Hepatocyte (in vitro differentiated cells): ENCODE measurements around the gene MMP15. TPM values are rescaled to one million over a fixed set of nuclear protein-coding genes. Genes with fewer than 3 reads are reported as not detected.

Experiments
- DNase-seq: peaks from one replicate; pipeline ENCODE4 v3.0.0-alpha.2; 2016; ENCODE audit warnings: low spot score
- H2AFZ ChIP-seq: fragments of 200-600 bp; sonication (generic); 2 replicates; pipeline ENCODE4 v1.6.0; 2016; ENCODE audit warnings: antibody characterized with exemption, mild to moderate bottlenecking
- H3K27ac ChIP-seq: fragments of 200-600 bp; sonication (generic); 2 replicates; pipeline ENCODE4 v1.5.1; 2016; ENCODE audit warnings: mild to moderate bottlenecking
- H3K27me3 ChIP-seq: fragments of 200-600 bp; sonication (generic); 2 replicates; pipeline ENCODE4 v1.6.1; 2016
- H3K36me3 ChIP-seq: fragments of 200-600 bp; sonication (generic); replicated peaks from 2 replicates; pipeline ENCODE4 v1.5.1; 2016; ENCODE audit warnings: low read depth; ENCODE audit not compliant: insufficient read depth
- H3K4me1 ChIP-seq: fragments of 200-600 bp; sonication (generic); 2 replicates; pipeline ENCODE4 v1.5.1; 2016; ENCODE audit warnings: mild to moderate bottlenecking, moderate library complexity; ENCODE audit not compliant: insufficient read depth
- H3K4me2 ChIP-seq: fragments of 200-600 bp; sonication (generic); 2 replicates; pipeline ENCODE4 v1.6.0; 2016
- H3K4me3 ChIP-seq: fragments of 200-600 bp; sonication (generic); 2 replicates; pipeline ENCODE4 v1.5.1; 2016; ENCODE audit warnings: mild to moderate bottlenecking
- H3K79me2 ChIP-seq: fragments of 200-600 bp; sonication (generic); 2 replicates; pipeline ENCODE4 v1.6.0; 2017; ENCODE audit warnings: mild to moderate bottlenecking
- H3K9me2 ChIP-seq: fragments of 200-600 bp; sonication (generic); replicated peaks from 2 replicates; pipeline ENCODE4 v1.6.0; 2017; ENCODE audit warnings: mild to moderate bottlenecking; ENCODE audit not compliant: insufficient read depth
- H3K9me3 ChIP-seq: fragments of 200-600 bp; sonication (generic); 2 replicates; pipeline ENCODE4 v1.5.1; 2016; ENCODE audit warnings: low read depth, mild to moderate bottlenecking
- H4K20me1 ChIP-seq: fragments of 200-600 bp; sonication (generic); 2 replicates; pipeline ENCODE4 v1.6.0; 2016; ENCODE audit warnings: mild to moderate bottlenecking; ENCODE audit not compliant: insufficient read depth, poor library complexity, severe bottlenecking
- CTCF ChIP-seq: fragments of 200-600 bp; sonication (generic); IDR thresholded peaks from 2 replicates; pipeline ENCODE4 v1.5.1; 2016; ENCODE audit warnings: antibody characterized with exemption, mild to moderate bottlenecking; ENCODE audit not compliant: poor library complexity
- EZH2 ChIP-seq: fragments of 200-600 bp; sonication (generic); IDR thresholded peaks from 2 replicates; pipeline ENCODE4 v1.6.1; 2016; ENCODE audit warnings: antibody characterized with exemption, mild to moderate bottlenecking, borderline replicate concordance
- EZH2phosphoT487 ChIP-seq: fragments of 200-600 bp; sonication (generic); IDR thresholded peaks from one replicate; pipeline ENCODE4 v1.6.1; 2018; ENCODE audit warnings: antibody characterized with exemption, mild to moderate bottlenecking, low read depth, moderate library complexity; ENCODE audit not compliant: unreplicated experiment, severe bottlenecking
- WGBS: methylation state at CpG from one replicate; pipeline ENCODE4 v1.1.6; 2016; ENCODE audit warnings: low lambda C conversion rate; ENCODE audit errors: missing lambda C conversion rate; 5-methylcytosine and 5-hydroxymethylcytosine counted together
- polyA plus RNA-seq: library from polyadenylated mRNA; unstranded; fragments of >200 nt; fragmentation: Nextera tagmentation; extraction: Ambion mirVana; gene quantifications from 2 replicates; pipeline ENCODE4 v1.2.1, GENCODE V29; 2016
- total RNA-seq: library from RNA; depleted of rRNA; stranded (reverse); fragments of >200 nt; gene quantifications from 2 replicates; pipeline ENCODE4 v1.2.3, GENCODE V29; 2014

The MMP15 gene
- total and polyA plus RNA-seq, 2 experiments from 2014 or later, result 39.0 to 56.1 TPM

- H3K4me2 ChIP-seq, result no peak overlapping the region
- H3K9me2 ChIP-seq, result no peaks in the 10 kb centered on the region
- TF ChIP-seq CTCF, result no peak
- TF ChIP-seq EZH2phosphoT487, result no peak
- TF ChIP-seq EZH2, result no peak
- DNase-seq, result no peak
- H3K27me3 ChIP-seq, result no peaks in the 10 kb centered on the region
- H3K4me1 ChIP-seq, result no peaks in the 10 kb centered on the region
- no peaks in the 10 kb centered on the region for H4K20me1 ChIP-seq
- no peaks in the 10 kb centered on the region for H3K36me3 ChIP-seq
- 97% methylated on average over 12 of the region's 12 CpGs for WGBS
- no peak overlapping the region for H3K27ac ChIP-seq
- no peak overlapping the region for H2AFZ ChIP-seq
- no peaks in the 10 kb centered on the region for H3K9me3 ChIP-seq
- H3K79me2 ChIP-seq, result peaks cover 4% of the 10 kb centered on the region
- no peak overlapping the region for H3K4me3 ChIP-seq
Measured at GRCh38 chr16:58040496-58040846, 14.9 kb downstream of the MMP15 start.

- TF ChIP-seq CTCF (no peak), EZH2 (no peak), EZH2phosphoT487 (no peak)
Measured at GRCh38 chr16:58040945-58041627, 15.5 kb downstream of the MMP15 start.

GRCh38 chr16:58041628-58041955 is 16.0 kb downstream of the MMP15 start:
- no peak overlapping the region for H2AFZ ChIP-seq
- no peak for TF ChIP-seq EZH2
- no peak for TF ChIP-seq CTCF
- no peak for TF ChIP-seq EZH2phosphoT487
- H3K36me3 ChIP-seq, result no peaks in the 10 kb centered on the region

More at GRCh38 chr16:58040945-58041627, 15.5 kb downstream of the MMP15 start:
- no peaks in the 10 kb centered on the region for H3K4me1 ChIP-seq
- H3K27me3 ChIP-seq, result no peaks in the 10 kb centered on the region
- no peak overlapping the region for H3K4me2 ChIP-seq
- WGBS, result 89% methylated on average over 11 of the region's 14 CpGs
- H4K20me1 ChIP-seq, result no peaks in the 10 kb centered on the region
- H3K4me3 ChIP-seq, result no peak overlapping the region
- no peak overlapping the region for H2AFZ ChIP-seq
- peaks cover 2% of the 10 kb centered on the region for H3K79me2 ChIP-seq
- H3K9me2 ChIP-seq, result no peaks in the 10 kb centered on the region
- H3K36me3 ChIP-seq, result no peaks in the 10 kb centered on the region
- DNase-seq, result no peak
- no peak overlapping the region for H3K27ac ChIP-seq
- no peaks in the 10 kb centered on the region for H3K9me3 ChIP-seq

More at GRCh38 chr16:58041628-58041955, 16.0 kb downstream of the MMP15 start:
- Histone ChIP-seq H3K27me3 (no peaks in the 10 kb centered on the region), H3K9me3 (no peaks in the 10 kb centered on the region), H4K20me1 (no peaks in the 10 kb centered on the region), H3K4me3 (no peak overlapping the region), H3K27ac (no peak overlapping the region), H3K4me1 (no peaks in the 10 kb centered on the region), H3K9me2 (no peaks in the 10 kb centered on the region), H3K4me2 (no peak overlapping the region), H3K79me2 (no peaks in the 10 kb centered on the region)
- WGBS, result 91% methylated on average over 4 of the region's 18 CpGs
- no peak for DNase-seq
